ENCODE measurements around the gene NOTCH2.

- TF ChIP-seq CTCF (IDR thresholded peaks at IDR 0.05; ENCODE audit: low read length) (no peak), EZH2 (optimal IDR thresholded peaks at IDR 0.05; ENCODE audit: low read depth, low read length) (no peak), EZH2phosphoT487 (IDR thresholded peaks at IDR 0.05; ENCODE audit: low read length) (no peak)
Measured at GRCh38 chr1:119888476-119888875, 181.0 kb downstream of the NOTCH2 start.
